Head of caudate nucleus (tissue), 42 donors: Measurements from ENCODE around the gene BIN2.
"Not testable (repeated sequence)": the region's sequence is repeated elsewhere in the genome, so short reads cannot be mapped to it uniquely, and the experiment has no call there.

Source experiments
- DNase-seq, 42 donors: peaks; one replicate each; pipeline versions ENCODE4 v3.0.0 to v3.0.0-alpha.2; 2020 to 2021; ENCODE audit warnings: mixed read lengths in 7 of 42
- intact Hi-C: fragments of 100-400 bp; cut with DNase I; formaldehyde crosslinking; loops from one replicate; pipeline ENCODE4 v1.15.0; 2022

The BIN2 gene

DNA sequence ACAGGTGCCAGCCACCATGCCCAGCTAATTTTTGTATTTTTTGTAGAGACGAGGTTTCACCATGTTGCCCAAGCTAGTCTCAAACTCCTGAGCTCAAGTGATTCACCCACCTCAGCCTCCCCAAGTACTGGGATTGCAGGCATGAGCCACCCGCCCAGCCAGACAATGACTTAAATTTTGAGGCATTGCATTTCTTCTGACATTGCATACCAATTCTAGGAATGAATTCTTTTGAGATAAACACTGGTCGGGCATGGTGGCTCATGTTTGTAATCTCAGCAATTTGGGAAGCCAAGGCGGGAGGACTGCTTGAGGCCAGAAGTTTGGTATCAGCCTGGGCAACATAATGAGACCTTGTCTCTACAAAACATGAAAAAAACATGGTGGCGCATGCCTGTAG, 25.1 kb upstream of the BIN2 start:
- no peak for DNase-seq
- intact Hi-C loops = loop anchor here (10.0 kb wide), 4 partner anchors 104 to 584 kb away; partner anchors contain the start of genes ATF1 and LETMD1

DNA sequence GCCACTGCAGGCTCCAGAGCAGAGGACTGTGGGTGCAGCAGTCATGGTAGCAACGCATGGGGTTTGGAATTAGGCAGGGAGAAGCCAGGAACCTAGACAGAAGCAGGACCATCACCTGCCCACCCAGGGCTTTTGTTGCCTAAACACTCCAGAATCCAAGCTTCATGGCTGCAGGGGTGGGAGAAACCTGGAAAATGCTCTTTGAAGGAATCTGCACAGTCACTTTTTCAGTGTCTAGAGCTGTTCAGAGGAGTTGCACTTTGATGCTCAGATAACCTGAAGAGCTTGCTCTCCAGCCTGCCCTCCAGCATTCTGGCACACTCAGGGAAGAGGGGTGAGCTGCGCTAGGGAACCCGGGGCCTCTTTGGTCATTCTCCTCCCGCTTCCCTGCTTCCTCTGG, 24.1 kb upstream of the BIN2 start:
- intact Hi-C loops = loop anchor here (10.0 kb wide), 4 partner anchors 103 to 583 kb away; partner anchors contain the start of genes ATF1 and LETMD1
- DNase-seq = no peak

DNA sequence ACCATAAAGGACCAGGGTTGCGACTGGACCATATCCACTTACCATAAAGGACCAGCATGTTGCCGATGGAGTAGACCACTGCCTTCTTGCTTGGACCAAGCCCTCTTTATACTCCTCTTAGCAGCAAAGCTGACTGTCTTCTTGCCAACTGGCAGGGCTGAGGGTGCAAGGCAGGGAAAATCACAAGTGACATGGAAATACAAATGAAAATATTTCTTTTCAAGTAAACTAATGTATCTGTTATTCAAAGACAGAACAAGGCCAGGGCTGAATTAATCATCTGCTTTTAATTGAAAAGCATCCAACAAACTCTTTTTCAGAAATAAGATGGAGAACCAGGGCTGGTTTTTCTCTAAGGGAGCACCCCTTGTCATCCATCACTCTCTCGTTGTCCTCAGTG, 22.6 kb upstream of the BIN2 start, which contains the start of gene CELA1:
TSS of gene CELA1 (minus strand) at position 99 of the 400 bp plus-strand sequence. CDS start at position 58, 41 bp downstream.
- no peak for DNase-seq
- intact Hi-C loops = loop anchor here (10.0 kb wide), 4 partner anchors 102 to 582 kb away; partner anchors contain the start of genes ATF1 and LETMD1

DNA sequence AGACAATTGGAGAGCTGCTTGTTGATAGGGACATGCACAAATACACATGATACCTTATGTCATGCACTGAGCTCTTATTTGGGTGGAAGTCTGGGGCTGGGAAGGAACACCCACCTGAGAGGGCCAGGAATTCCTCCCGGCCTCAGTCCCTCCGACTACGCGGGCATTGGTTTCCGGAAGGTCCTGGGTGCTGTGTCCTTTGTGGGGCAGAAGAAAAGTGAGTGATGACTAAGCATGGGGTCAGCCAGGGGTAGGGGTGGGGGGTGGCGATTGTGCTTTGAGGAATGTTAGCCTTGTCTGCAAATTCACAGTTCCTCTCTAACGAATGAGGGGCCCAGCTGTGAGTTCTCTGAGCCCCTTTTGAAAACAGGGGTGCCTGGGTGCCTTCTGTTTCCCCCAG, 21.7 kb upstream of the BIN2 start:
- DNase-seq = no peak
- intact Hi-C loops = loop anchor here (10.0 kb wide), 4 partner anchors 101 to 581 kb away; partner anchors contain the start of genes ATF1 and LETMD1

DNA sequence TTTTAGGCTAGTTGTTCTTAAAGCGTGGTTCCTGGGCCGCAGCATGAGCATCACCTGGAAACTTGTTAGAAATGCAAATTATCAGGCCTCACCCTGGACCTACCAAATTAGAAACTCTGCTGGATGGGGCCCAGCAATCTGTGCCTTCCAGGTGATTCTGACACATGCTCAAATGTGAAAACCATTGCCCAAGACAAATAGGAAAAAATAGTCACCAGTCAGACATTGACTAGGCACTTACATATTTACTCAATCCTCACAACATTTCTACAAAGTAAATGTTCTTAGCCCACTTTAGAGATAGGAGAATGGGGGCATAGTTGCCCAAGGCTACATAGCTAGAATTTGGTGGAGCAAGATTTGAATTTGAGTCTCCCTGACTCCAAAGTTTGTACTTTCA, 19.2 kb upstream of the BIN2 start:
- DNase-seq = no peak
- intact Hi-C loops = loop anchor here (10.0 kb wide), 4 partner anchors 98 to 578 kb away; partner anchors contain the start of genes ATF1 and LETMD1

DNA sequence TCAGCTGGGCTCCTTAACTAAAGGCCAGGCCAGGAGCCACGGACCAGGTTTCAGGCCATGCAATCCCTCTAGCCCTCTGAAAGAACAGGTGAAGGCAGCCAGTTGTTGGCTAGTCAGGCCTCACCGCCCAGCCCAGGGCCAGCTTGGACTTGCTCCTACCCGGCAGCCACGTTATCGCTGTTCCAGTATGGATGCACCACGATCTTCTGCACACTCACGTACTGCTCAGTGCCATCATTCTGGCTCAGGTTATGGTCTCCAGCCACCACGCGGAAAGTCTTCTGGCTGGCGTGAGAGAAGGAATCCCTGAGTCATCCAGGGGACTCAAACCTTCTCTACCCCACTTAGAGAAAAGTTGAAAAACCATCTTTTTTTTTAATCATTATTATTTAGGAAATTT, 18.4 kb upstream of the BIN2 start:
- intact Hi-C loops = loop anchor here (10.0 kb wide), 4 partner anchors 98 to 578 kb away; partner anchors contain the start of genes ATF1 and LETMD1
- no peak for DNase-seq

DNA sequence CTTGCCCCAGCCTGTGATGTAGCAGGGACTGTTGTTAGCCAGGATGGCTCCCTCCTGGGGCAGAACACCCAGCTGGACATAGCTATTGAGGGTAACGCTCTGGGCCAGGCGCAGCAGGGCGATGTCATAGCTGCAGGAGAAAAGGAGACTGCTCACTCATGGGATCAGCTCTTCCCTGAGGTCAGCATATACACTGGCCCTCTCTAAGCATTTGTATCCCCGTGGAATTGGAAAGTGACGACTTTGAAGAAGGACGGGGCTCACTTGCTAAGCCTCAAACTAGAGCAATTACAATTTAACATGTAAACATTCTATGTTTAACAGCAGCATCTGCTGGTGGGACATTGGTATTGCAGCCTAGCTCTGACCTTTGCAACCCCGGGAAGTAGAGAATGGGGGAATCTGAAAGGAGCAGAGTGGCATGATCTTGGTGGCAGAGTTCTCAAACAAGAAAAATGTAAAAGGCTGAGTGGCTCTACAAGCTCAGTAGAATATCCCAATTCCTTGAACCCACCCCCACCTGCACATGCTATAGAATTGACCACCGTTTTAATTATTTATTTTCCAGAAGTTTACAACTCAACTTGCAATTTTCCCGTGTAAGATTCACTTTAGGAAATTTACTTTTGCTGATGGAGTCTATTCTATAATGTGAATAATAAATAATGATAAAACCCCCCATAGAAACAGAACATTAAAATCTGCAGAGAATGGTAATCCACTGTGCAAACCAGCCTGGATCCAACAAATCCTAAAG, 17.5 kb upstream of the BIN2 start:
- DNase-seq = peak in 41 of 42 donors; percentile 10 to 91 (median 76)
- intact Hi-C loops = loop anchor here (10.0 kb wide), 4 partner anchors 97 to 577 kb away; partner anchors contain the start of genes ATF1 and LETMD1

DNA sequence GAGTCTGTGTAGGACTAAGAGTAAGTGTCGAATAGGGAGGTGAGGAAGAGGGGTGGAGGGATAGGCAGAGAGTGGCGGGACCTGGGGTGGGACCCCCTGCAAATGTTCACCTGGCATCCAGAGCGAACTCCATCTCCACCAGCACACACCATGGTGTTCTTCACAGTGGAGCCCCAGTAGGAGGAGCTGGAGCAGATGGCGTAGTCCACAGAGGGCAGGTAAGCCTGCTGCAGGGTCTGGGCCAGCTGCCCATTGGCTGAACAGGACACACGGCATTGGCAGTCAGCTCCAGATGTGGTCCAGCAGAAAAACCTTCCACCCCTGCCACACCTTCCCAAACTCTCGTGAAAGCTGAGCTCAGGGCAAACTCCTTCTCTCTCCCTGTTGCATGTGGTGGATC, 15.8 kb upstream of the BIN2 start:
- DNase-seq = no peak
- intact Hi-C loops = loop anchor here (10.0 kb wide), 4 partner anchors 95 to 575 kb away; partner anchors contain the start of genes ATF1 and LETMD1

DNA sequence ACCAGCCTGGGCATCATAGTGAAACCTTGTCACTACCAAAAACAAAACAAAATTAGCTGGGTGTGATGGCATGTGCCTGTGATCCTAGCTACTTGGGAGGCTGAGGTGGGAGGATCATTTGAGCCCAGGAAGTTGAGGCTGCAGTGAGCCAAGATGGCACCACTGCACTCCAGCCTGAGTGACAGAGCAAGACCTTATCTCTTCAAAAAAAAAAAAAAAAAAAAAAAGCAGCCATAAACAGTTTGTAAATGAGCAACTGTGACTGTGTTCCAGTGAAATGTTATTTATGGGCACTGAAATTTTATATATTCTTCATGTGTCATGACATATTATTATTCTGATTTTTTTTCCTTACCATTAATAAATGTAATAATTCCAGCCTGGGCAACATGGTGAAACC, 13.4 kb upstream of the BIN2 start:
- DNase-seq, intact Hi-C loops: not testable (repeated sequence)

DNA sequence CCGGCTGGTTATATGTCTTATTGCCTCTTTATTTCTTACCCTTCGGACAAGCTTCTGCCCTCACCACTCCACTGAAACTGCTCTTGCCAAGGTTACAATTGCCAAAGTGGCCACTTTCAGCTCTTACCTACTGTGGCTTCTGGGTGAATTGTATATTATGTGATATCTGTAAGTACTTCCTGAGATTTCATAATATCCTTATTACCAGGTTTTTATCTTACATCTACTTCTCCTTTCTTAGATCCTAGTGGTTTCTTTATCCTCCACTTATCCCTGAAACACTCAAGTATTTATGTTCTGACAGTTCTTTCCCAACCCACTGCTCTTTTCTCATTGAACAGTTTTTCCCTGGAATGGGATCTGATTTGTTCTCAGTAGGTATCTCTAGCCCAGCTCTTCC, 12.0 kb upstream of the BIN2 start:
- intact Hi-C loops = no loop called here
- no peak for DNase-seq

DNA sequence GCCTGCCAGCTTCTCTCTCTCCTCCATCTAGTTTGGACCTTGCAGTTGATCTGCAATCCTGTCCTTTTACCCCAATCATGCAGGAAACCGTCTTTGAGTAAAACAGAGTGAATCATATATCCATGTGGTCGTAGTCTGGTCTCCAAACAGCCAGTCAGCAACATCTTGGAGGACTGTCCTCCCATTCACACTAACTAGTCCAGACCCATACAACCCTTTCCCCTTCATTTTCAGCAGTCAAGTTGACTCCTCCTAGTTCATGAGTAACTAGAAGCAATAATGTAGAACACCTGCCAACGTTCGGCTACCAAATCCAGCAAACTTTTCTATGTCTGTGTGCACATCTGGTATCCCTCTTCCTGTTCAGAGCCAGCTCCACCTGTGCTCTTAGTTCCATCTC, 10.8 kb upstream of the BIN2 start:
- no peak for DNase-seq
- intact Hi-C loops = no loop called here

DNA sequence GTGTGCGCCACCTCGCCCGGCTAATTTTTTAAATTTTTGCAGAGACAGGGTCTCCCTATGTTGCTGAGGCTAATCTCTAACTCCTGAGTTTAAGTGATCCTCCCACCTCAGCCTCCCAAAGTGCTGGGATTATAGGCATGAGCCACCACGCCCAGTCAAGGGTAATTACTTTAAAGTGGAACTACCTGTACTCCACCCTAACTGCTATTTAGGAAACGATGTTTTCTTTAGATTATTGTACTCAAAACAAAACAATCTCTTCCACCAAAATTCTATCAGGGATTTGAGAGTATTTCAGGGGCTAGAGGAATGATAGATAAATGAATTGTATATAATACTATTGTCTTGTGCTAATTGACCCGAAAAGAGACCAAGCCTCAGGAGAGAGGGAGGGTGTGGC, 9.6 kb upstream of the BIN2 start:
- intact Hi-C loops = no loop called here
- DNase-seq = no peak

DNA sequence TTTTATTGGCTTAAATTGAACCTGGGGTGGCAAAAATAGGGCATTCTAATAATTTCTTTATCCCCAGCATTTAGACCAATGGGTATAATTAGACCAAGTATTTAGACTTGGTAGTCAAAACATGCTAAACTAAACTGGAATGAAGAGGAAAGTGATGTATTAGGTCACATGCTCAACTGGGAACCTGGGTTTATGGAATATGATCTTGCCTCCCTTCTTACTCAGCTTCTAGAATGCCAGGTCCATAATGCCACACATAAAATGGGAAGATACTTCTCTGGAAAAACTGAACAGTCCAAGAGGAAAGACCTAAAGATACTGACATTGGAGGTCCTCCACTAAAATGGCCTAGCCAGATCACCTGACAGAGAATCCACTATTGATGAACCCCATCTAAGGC, 6.2 kb upstream of the BIN2 start:
- intact Hi-C loops = no loop called here

DNA sequence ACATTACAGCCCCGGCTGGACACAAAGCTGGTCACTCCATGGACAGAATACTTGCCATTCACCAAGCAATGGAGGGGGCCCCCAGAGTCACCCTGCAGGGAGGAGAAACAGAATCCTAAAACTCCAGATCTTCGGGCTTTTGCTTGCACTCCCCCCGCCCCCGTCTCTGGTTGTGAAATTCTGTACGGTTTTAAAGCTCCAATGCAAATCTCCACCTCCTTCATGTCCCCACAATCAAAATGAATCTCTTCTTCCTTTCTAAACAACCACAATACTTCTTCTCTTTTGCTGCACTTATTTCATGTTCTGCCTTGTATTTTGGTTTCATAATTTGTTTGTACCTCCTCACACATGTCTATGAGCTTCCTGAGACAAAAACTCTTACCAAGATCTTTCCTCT, 5.8 kb upstream of the BIN2 start:
- intact Hi-C loops = no loop called here
- DNase-seq = no peak

More for the DNA sequence above, 6.2 kb upstream of the BIN2 start:
- DNase-seq = no peak

DNA sequence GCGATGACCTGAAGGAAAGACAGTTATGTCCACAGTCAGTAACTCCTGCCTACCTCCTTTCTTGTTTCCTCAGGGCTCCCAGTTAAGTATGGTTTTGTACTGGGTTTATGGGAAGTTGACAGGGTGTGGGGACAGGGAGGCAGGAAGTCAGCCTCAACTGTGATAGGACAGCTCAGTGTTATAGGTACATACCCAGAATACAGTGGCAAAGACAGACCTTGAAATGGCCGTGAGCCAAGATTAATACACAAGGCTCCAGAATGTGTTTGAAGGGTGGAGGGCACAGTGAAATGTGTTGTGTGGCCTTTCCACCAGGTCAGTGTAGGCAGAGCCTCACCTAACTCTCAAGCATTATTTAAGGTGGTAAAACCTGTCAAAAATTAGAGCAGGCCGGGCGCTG, 4.6 kb upstream of the BIN2 start:
- DNase-seq = no peak
- intact Hi-C loops = no loop called here

DNA sequence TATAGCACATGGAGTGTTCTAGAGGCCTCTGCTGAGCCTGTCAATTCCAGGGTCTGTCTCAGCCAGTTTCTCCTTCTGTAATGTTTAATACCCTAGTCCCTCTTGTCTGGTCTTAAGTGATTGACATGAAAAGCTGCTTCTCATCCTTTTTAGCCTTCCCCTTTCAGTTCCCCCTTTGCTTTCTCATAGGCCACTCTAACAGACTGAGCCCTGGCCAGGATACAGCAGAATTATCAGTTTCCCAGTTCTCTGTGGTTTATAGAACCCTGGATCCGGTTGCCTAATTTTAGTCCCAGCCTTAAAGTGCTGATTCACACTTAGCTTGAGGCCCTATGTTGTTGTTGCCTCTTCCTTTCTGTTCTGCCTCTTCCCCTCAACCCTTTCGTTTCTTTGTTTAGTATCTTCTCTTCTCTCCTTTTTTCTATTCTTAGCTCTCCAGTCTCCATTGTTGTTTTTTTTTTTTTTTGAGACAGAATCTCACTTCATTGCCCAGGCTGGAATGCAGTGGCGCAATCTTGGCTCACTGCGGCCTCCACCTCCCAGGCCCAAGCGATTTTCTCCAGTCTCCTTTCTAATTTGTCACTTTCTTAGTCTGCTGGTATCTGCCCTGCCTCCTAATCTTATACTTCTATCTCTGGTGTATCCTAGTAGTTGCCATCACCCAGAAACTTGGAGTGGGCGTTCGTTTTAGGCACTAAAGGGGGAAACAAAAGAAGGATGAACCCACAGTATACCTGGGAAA, 2.9 kb upstream of the BIN2 start:
- intact Hi-C loops = no loop called here

DNA sequence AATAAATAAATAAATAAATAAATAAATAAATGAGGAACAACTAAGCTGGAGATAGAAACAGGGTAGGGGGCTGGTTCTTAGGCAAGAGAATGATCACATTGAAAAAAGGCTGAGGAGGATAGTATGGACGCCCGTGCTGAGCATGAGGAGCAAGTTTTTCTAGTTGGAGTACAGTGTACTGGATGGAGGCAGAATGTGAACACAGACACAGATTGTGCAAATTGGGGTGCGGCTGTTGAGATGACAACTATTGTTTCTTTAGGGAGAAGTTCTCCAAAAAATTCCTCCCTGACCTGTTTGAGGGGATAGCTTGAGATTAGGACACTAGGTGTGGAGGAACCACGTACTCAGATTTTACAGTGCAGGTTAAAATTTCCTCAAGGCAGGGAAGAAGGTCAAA, 979 bp upstream of the BIN2 start:
- intact Hi-C loops = no loop called here
- no peak for DNase-seq

More for the DNA sequence above, 2.9 kb upstream of the BIN2 start:
- peak in 11 of 42 donors; percentile 14 to 45 (median 28) for DNase-seq

DNA sequence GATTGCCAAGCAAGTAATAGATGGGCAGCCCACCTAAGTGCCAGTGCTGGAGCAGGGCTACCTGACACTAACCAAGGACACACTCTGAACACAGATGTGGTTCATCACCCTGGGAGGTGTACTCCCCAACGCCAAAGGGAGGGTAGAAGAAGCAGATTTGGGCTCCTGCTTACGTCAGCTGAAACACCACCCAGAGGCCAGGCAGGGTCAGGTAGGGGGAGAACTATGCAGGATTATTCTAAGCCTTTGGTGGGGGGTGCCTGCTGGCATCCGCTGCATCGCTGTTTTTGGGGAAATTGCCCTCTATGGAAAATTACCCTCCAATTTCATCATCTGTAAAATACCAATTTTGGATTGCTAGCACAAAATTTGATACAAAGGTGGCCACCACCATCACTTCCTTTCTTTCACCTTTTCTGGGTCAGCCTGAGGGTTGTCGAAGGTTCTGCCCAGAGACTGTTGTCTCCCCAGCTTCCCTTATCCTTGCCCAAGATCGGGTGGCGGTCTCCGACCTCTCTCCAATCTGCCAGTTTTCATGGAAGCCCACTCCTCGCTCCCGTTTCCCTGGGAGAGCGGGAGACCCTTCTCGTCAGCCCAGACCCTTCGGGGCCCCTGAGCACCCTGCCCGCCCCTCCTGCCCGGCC, 535 bp downstream of the BIN2 start:
- DNase-seq = no peak
- intact Hi-C loops = no loop called here

DNA sequence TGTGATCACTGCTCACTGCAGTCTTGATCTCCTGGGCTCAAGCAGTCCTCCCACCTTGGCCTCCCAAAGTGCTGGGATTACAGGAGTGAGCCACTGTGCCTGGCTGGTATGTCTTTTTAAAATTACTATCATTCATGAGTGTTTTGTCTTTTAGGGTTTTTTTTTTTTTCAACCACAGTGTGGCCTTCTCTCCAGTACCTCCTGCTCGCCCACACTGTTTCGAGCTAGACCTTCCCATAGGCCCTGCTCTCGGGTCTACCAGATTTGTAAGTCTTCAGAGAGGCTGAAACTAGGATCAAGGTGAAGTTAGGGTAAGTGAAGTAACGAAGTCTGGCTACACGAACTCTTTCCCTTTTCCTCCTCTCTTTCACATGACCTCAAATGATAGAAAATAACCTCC, 1.5 kb downstream of the BIN2 start:
- no peak for DNase-seq
- intact Hi-C loops = no loop called here
